ENCODE data around the gene OR51B4. TPM values are rescaled to one million over a fixed set of nuclear protein-coding genes. Genes with fewer than 3 reads are reported as not detected.
A peak's percentile ranks its signal among the peaks of the same experiment; 100 is the strongest.

OR51B4 gene
- total and polyA plus RNA-seq, 9 of the 15 experiments (the other 6 are each of a cell fraction or from before 2014, with no cell fraction given) = 17.1 to 64.6 (median 39.9) TPM

DNA sequence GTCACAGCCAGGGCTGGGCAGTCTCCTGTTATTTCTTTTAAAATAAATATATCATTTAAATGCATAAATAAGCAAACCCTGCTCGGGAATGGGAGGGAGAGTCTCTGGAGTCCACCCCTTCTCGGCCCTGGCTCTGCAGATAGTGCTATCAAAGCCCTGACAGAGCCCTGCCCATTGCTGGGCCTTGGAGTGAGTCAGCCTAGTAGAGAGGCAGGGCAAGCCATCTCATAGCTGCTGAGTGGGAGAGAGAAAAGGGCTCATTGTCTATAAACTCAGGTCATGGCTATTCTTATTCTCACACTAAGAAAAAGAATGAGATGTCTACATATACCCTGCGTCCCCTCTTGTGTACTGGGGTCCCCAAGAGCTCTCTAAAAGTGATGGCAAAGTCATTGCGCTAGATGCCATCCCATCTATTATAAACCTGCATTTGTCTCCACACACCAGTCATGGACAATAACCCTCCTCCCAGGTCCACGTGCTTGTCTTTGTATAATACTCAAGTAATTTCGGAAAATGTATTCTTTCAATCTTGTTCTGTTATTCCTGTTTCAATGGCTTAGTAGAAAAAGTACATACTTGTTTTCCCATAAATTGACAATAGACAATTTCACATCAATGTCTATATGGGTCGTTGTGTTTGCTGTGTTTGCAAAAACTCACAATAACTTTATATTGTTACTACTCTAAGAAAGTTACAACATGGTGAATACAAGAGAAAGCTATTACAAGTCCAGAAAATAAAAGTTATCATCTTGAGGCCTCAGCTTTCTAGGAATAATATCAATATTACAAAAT lies 13.4 kb downstream of the OR51B4 start (continued):
- TF ChIP-seq, protein P1, sequence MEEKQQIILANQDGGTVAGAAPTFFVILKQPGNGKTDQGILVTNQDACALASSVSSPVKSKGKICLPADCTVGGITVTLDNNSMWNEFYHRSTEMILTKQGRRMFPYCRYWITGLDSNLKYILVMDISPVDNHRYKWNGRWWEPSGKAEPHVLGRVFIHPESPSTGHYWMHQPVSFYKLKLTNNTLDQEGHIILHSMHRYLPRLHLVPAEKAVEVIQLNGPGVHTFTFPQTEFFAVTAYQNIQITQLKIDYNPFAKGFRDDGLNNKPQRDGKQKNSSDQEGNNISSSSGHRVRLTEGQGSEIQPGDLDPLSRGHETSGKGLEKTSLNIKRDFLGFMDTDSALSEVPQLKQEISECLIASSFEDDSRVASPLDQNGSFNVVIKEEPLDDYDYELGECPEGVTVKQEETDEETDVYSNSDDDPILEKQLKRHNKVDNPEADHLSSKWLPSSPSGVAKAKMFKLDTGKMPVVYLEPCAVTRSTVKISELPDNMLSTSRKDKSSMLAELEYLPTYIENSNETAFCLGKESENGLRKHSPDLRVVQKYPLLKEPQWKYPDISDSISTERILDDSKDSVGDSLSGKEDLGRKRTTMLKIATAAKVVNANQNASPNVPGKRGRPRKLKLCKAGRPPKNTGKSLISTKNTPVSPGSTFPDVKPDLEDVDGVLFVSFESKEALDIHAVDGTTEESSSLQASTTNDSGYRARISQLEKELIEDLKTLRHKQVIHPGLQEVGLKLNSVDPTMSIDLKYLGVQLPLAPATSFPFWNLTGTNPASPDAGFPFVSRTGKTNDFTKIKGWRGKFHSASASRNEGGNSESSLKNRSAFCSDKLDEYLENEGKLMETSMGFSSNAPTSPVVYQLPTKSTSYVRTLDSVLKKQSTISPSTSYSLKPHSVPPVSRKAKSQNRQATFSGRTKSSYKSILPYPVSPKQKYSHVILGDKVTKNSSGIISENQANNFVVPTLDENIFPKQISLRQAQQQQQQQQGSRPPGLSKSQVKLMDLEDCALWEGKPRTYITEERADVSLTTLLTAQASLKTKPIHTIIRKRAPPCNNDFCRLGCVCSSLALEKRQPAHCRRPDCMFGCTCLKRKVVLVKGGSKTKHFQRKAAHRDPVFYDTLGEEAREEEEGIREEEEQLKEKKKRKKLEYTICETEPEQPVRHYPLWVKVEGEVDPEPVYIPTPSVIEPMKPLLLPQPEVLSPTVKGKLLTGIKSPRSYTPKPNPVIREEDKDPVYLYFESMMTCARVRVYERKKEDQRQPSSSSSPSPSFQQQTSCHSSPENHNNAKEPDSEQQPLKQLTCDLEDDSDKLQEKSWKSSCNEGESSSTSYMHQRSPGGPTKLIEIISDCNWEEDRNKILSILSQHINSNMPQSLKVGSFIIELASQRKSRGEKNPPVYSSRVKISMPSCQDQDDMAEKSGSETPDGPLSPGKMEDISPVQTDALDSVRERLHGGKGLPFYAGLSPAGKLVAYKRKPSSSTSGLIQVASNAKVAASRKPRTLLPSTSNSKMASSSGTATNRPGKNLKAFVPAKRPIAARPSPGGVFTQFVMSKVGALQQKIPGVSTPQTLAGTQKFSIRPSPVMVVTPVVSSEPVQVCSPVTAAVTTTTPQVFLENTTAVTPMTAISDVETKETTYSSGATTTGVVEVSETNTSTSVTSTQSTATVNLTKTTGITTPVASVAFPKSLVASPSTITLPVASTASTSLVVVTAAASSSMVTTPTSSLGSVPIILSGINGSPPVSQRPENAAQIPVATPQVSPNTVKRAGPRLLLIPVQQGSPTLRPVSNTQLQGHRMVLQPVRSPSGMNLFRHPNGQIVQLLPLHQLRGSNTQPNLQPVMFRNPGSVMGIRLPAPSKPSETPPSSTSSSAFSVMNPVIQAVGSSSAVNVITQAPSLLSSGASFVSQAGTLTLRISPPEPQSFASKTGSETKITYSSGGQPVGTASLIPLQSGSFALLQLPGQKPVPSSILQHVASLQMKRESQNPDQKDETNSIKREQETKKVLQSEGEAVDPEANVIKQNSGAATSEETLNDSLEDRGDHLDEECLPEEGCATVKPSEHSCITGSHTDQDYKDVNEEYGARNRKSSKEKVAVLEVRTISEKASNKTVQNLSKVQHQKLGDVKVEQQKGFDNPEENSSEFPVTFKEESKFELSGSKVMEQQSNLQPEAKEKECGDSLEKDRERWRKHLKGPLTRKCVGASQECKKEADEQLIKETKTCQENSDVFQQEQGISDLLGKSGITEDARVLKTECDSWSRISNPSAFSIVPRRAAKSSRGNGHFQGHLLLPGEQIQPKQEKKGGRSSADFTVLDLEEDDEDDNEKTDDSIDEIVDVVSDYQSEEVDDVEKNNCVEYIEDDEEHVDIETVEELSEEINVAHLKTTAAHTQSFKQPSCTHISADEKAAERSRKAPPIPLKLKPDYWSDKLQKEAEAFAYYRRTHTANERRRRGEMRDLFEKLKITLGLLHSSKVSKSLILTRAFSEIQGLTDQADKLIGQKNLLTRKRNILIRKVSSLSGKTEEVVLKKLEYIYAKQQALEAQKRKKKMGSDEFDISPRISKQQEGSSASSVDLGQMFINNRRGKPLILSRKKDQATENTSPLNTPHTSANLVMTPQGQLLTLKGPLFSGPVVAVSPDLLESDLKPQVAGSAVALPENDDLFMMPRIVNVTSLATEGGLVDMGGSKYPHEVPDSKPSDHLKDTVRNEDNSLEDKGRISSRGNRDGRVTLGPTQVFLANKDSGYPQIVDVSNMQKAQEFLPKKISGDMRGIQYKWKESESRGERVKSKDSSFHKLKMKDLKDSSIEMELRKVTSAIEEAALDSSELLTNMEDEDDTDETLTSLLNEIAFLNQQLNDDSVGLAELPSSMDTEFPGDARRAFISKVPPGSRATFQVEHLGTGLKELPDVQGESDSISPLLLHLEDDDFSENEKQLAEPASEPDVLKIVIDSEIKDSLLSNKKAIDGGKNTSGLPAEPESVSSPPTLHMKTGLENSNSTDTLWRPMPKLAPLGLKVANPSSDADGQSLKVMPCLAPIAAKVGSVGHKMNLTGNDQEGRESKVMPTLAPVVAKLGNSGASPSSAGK (IDR thresholded peaks at IDR 0.05) = peak; percentile 48
- peak in 1 of 2 experiments; percentile 44; a peak in 1 of 4 replicates for TF ChIP-seq ZNF639 (CRISPR knock-in tag; conservative IDR thresholded peaks at IDR 0.05 in 1 of 2, IDR thresholded peaks at IDR 0.05 in 1 of 2)
- no peak for TF ChIP-seq HDGF (IDR thresholded peaks at IDR 0.05)
- TF ChIP-seq, protein P2, sequence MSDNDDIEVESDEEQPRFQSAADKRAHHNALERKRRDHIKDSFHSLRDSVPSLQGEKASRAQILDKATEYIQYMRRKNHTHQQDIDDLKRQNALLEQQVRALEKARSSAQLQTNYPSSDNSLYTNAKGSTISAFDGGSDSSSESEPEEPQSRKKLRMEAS (CRISPR knock-in tag; IDR thresholded peaks at IDR 0.05) = peak; percentile 48
- no peak for TF ChIP-seq SIN3B (IDR thresholded peaks at IDR 0.05; ENCODE audit: low read depth)
- peak in 1 of 2 experiments; percentile 77; a peak in 3 of 4 replicates for TF ChIP-seq TBL1XR1 (IDR thresholded peaks at IDR 0.05; ENCODE audit: low read length in 2 of 2)
- TF ChIP-seq FOXM1 (IDR thresholded peaks at IDR 0.05; ENCODE audit: low read depth) = peak; percentile 63; the same call in 1 of the 2 replicates
- TF ChIP-seq FOXM1 (CRISPR knock-in tag; IDR thresholded peaks at IDR 0.05; ENCODE audit: low read depth) = no peak
- peak; percentile 26; the same call in 1 of the 2 replicates for TF ChIP-seq NKRF (IDR thresholded peaks at IDR 0.05; ENCODE audit: borderline replicate concordance)
- TF ChIP-seq KAT8 (IDR thresholded peaks at IDR 0.05; ENCODE audit: low read depth) = no peak
- 0 out of 2 replicates have a peak, but pooled peaks have one; percentile 50 for TF ChIP-seq ZKSCAN8 (CRISPR knock-in tag; IDR thresholded peaks at IDR 0.05)
